ENCODE results near the gene HAL. TPM values are rescaled to one million over a fixed set of nuclear protein-coding genes. Genes with fewer than 3 reads are reported as not detected.

The HAL gene
- 1 to 10 TPM in 2 of 4 donors, not detected in 2; 1.3 to 1.9 TPM for total RNA-seq

- H3K9me3 ChIP-seq, result no peaks in the 10 kb centered on the region
- H3K27ac ChIP-seq, result no peak within 1 kb of the TSS
- H3K4me3 ChIP-seq (replicated peaks in 1 of 3), result no peak within 1 kb of the TSS
- TF ChIP-seq POLR2A (IDR thresholded peaks at IDR 0.05), result no peak
- no peak for TF ChIP-seq CTCF (IDR thresholded peaks at IDR 0.05)
- WGBS, 2 donors, result 77 to 79% methylated on average over 7 of the region's 7 CpGs
- peaks cover 0 to 4% of the 10 kb centered on the region in 2 donors for H3K36me3 ChIP-seq
- intact Hi-C loops (cut with DNase I), result loop anchor here (10.0 kb wide), 1 partner anchor 81 kb away; no protein-coding TSS in a partner anchor
- no peaks in the 10 kb centered on the region for H3K4me1 ChIP-seq
- no peaks in the 10 kb centered on the region for H3K27me3 ChIP-seq
- DNase-seq, result no peak
Observed at GRCh38 chr12:95996034-95996658, at the start of gene HAL. Gene HAL, minus strand, starts transcription at chr12:95996344. Its CDS starts 434 bp downstream, at chr12:95995910.

GRCh38 chr12:96045566-96045965, 49.4 kb upstream of the HAL start:
- intact Hi-C loops (cut with DNase I), result no loop called here
- 80 to 81% methylated on average over 7 of the region's 7 CpGs for WGBS, 2 donors
- no peak for DNase-seq

GRCh38 chr12:96044943-96045290, 48.8 kb upstream of the HAL start:
- Histone ChIP-seq H3K4me3 (replicated peaks in 1 of 3) (no peak overlapping the region), H3K27me3 (no peaks in the 10 kb centered on the region), H3K27ac (no peak overlapping the region), H3K36me3 (no peaks in the 10 kb centered on the region), H3K4me1 (peaks cover 15 to 25% of the 10 kb centered on the region in 2 donors), H3K9me3 (no peaks in the 10 kb centered on the region)
- intact Hi-C loops (cut with DNase I), result no loop called here
- 92 to 93% methylated on average over 2 of the region's 2 CpGs for WGBS, 2 donors
- DNase-seq, result no peak
- TF ChIP-seq CTCF (IDR thresholded peaks at IDR 0.05), result no peak
- no peak for TF ChIP-seq POLR2A (IDR thresholded peaks at IDR 0.05)

More at GRCh38 chr12:96045566-96045965, 49.4 kb upstream of the HAL start:
- Histone ChIP-seq H3K4me1 (peaks cover 15 to 25% of the 10 kb centered on the region in 2 donors), H3K9me3 (no peaks in the 10 kb centered on the region), H3K27me3 (no peaks in the 10 kb centered on the region), H3K4me3 (replicated peaks in 1 of 3) (no peak overlapping the region), H3K27ac (no peak overlapping the region), H3K36me3 (no peaks in the 10 kb centered on the region)
- TF ChIP-seq POLR2A (IDR thresholded peaks at IDR 0.05) (no peak), CTCF (IDR thresholded peaks at IDR 0.05) (no peak)

- no peak overlapping the region for H3K4me3 ChIP-seq (replicated peaks in 1 of 3)
- WGBS, 2 donors, result 75 to 78% methylated on average over 10 of the region's 10 CpGs
Observed at GRCh38 chr12:96044017-96044942, 48.1 kb upstream of the HAL start.

More at GRCh38 chr12:96044017-96044942, 48.1 kb upstream of the HAL start:
- no peaks in the 10 kb centered on the region for H3K27me3 ChIP-seq
- no peak for DNase-seq
- peaks cover 15 to 25% of the 10 kb centered on the region in 2 donors for H3K4me1 ChIP-seq
- TF ChIP-seq CTCF (IDR thresholded peaks at IDR 0.05), result no peak
- TF ChIP-seq POLR2A (IDR thresholded peaks at IDR 0.05), result no peak
- no peak overlapping the region for H3K27ac ChIP-seq
- intact Hi-C loops (cut with DNase I), result no loop called here
- no peaks in the 10 kb centered on the region for H3K9me3 ChIP-seq
- H3K36me3 ChIP-seq, result no peaks in the 10 kb centered on the region
